Osteocyte (in vitro differentiated cells): Measurements from ENCODE around the gene TRPC4AP. TPM values are rescaled to one million over a fixed set of nuclear protein-coding genes. Genes with fewer than 3 reads are reported as not detected.

Experiments
- DNase-seq: peaks from one replicate; pipeline ENCODE4 v3.0.0; 2021; ENCODE audit warnings: mixed read lengths; ENCODE audit not compliant: unreplicated experiment; ENCODE audit errors: extremely low spot score
- H3K27ac Mint-ChIP-seq: one replicate; pipeline ENCODE4 v1.8.0; 2021; ENCODE audit warnings: mild to moderate bottlenecking, mixed read lengths; ENCODE audit not compliant: unreplicated experiment
- H3K27me3 Mint-ChIP-seq: one replicate; pipeline ENCODE4 v1.8.0; 2021; ENCODE audit warnings: mixed read lengths; ENCODE audit not compliant: unreplicated experiment
- H3K36me3 Mint-ChIP-seq: one replicate; pipeline ENCODE4 v1.8.0; 2021; ENCODE audit warnings: mixed read lengths; ENCODE audit not compliant: unreplicated experiment
- H3K4me1 Mint-ChIP-seq: one replicate; pipeline ENCODE4 v1.8.0; 2021; ENCODE audit warnings: mixed read lengths; ENCODE audit not compliant: unreplicated experiment
- H3K4me3 Mint-ChIP-seq: one replicate; pipeline ENCODE4 v1.8.0; 2021; ENCODE audit warnings: mild to moderate bottlenecking, moderate library complexity, mixed read lengths; ENCODE audit not compliant: unreplicated experiment
- H3K9me3 Mint-ChIP-seq: one replicate; pipeline ENCODE4 v1.8.0; 2021; ENCODE audit warnings: mixed read lengths; ENCODE audit not compliant: unreplicated experiment
- total RNA-seq: library from RNA; stranded (reverse); gene quantifications from 2 replicates; pipeline ENCODE4 v1.2.1, GENCODE V29; 2021
- TF ChIP-seq, protein P1 (sequence below): fragments of 200-600 bp; sonication (generic); IDR thresholded peaks from 2 replicates; pipeline ENCODE4 v1.5.0; 2021; ENCODE audit warnings: antibody characterized with exemption, mild to moderate bottlenecking, moderate library complexity

The TRPC4AP gene
- total RNA-seq, 1 donor from 2014 or later, result 83.0 TPM

DNA sequence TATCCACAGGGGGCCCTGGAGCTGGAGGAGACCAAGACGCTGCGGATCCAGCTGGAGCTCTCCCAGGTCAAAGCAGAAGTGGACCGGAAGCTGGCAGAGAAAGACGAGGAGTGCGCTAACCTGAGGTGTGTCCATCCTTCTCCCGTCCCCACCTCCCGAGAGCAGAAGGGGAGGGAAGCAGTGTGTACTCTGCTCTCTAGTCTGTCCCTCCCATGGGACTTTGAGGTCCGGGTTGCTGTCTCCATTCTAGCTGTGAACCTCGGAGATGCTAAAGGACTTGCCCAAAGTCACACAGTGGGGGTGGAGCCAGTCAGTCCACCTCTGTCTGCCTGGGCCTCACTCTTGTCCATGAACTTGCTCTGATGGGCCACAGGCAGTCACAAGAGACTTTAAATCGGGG, 92.8 kb downstream of the TRPC4AP start:
- DNase-seq, result no peak
- Mint-ChIP-seq H3K4me3 (no peak overlapping the region), H3K4me1 (no peaks in the 10 kb centered on the region), H3K36me3 (peaks cover 30% of the 10 kb centered on the region), H3K27ac (no peak overlapping the region), H3K9me3 (no peaks in the 10 kb centered on the region), H3K27me3 (no peaks in the 10 kb centered on the region)
- TF ChIP-seq, protein P1, sequence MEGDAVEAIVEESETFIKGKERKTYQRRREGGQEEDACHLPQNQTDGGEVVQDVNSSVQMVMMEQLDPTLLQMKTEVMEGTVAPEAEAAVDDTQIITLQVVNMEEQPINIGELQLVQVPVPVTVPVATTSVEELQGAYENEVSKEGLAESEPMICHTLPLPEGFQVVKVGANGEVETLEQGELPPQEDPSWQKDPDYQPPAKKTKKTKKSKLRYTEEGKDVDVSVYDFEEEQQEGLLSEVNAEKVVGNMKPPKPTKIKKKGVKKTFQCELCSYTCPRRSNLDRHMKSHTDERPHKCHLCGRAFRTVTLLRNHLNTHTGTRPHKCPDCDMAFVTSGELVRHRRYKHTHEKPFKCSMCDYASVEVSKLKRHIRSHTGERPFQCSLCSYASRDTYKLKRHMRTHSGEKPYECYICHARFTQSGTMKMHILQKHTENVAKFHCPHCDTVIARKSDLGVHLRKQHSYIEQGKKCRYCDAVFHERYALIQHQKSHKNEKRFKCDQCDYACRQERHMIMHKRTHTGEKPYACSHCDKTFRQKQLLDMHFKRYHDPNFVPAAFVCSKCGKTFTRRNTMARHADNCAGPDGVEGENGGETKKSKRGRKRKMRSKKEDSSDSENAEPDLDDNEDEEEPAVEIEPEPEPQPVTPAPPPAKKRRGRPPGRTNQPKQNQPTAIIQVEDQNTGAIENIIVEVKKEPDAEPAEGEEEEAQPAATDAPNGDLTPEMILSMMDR, result no peak

DNA sequence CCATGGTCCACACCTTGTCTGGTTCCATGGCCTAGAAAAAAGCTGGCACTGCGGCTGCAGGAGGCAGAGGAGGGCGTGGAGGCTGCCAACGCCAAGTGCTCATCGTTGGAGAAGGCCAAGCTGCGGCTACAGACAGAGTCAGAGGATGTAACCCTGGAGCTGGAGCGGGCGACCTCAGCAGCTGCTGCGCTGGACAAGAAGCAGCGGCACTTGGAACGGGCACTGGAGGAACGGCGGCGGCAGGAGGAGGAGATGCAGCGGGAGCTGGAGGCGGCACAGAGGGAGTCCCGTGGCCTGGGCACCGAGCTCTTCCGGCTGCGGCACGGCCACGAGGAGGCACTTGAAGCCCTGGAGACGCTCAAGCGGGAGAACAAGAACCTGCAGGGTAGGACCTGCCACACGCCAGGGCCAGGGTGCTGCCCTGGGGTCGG, 93.6 kb downstream of the TRPC4AP start:
- H3K9me3 Mint-ChIP-seq, result no peaks in the 10 kb centered on the region
- H3K36me3 Mint-ChIP-seq, result peaks cover 30% of the 10 kb centered on the region
- DNase-seq, result no peak
- TF ChIP-seq, protein P1, result no peak
- no peak overlapping the region for H3K4me3 Mint-ChIP-seq
- no peak overlapping the region for H3K27ac Mint-ChIP-seq
- H3K27me3 Mint-ChIP-seq, result no peaks in the 10 kb centered on the region
- no peaks in the 10 kb centered on the region for H3K4me1 Mint-ChIP-seq

DNA sequence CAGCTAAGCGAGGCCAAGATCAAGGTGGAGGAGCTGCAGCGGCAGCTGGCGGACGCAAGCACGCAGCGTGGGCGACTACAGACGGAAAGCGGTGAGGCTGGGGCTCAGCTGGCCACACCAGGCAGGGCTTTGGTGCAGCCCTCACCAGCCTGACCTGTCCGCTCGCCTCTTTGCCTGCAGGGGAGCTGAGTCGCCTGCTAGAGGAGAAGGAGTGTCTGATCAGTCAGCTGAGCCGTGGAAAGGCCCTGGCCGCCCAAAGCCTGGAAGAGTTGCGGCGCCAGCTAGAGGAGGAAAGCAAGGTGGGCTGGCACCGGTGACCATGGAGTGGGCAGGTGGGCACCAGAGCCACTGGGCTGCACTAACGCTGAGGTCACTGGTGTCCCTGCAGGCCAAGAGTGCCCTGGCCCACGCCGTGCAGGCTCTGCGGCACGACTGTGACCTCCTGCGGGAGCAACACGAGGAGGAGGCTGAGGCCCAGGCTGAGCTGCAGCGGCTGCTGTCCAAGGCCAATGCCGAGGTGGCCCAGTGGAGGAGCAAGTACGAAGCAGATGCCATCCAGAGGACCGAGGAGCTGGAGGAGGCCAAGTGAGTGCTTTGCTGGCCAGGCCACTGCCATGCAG, 94.2 kb downstream of the TRPC4AP start:
- H3K9me3 Mint-ChIP-seq, result no peaks in the 10 kb centered on the region
- H3K36me3 Mint-ChIP-seq, result peaks cover 31% of the 10 kb centered on the region
- TF ChIP-seq, protein P1, result no peak
- no peak overlapping the region for H3K27ac Mint-ChIP-seq
- no peaks in the 10 kb centered on the region for H3K4me1 Mint-ChIP-seq
- H3K4me3 Mint-ChIP-seq, result no peak overlapping the region
- DNase-seq, result no peak
- no peaks in the 10 kb centered on the region for H3K27me3 Mint-ChIP-seq

DNA sequence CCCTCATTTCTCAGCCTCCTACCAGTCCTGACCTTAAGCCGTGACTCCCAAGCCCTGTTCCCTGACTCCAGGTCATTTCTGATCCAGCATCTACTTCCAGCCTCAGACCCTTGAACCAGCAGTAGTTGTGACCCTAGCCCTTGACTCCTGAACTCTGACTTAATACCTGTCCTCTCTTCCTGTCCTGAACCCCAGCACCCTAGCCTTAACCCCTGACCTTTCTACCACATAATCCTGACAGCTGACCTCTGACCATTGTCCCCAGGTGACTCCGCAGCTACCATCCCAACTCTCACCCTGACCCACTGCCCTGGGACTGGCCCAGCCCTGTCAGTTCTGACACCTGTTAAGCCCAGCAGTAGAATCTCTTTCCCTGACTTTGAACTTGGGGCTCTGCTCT, 94.8 kb downstream of the TRPC4AP start:
- H3K36me3 Mint-ChIP-seq, result peaks cover 31% of the 10 kb centered on the region
- no peak overlapping the region for H3K27ac Mint-ChIP-seq
- no peaks in the 10 kb centered on the region for H3K4me1 Mint-ChIP-seq
- no peaks in the 10 kb centered on the region for H3K27me3 Mint-ChIP-seq
- DNase-seq, result no peak
- TF ChIP-seq, protein P1, result no peak
- no peak overlapping the region for H3K4me3 Mint-ChIP-seq
- no peaks in the 10 kb centered on the region for H3K9me3 Mint-ChIP-seq

DNA sequence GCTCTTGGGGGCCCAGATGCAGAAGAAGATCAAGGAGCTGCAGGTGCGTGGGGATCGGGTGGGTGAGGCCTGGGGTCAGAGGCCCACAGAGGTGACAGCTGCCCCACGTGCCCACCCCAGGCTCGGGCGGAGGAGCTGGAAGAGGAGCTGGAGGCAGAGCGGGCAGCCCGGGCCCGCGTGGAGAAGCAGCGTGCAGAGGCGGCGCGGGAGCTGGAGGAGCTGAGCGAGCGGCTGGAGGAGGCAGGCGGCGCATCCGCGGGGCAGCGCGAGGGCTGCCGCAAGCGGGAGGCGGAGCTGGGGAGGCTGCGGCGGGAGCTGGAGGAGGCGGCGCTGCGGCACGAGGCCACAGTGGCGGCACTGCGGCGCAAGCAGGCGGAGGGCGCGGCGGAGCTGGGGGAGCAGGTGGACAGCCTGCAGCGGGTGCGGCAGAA, 95.5 kb downstream of the TRPC4AP start:
- Mint-ChIP-seq H3K27me3 (no peaks in the 10 kb centered on the region), H3K36me3 (peaks cover 31% of the 10 kb centered on the region), H3K4me1 (no peaks in the 10 kb centered on the region), H3K4me3 (no peak overlapping the region), H3K27ac (no peak overlapping the region), H3K9me3 (no peaks in the 10 kb centered on the region)
- TF ChIP-seq, protein P1, result no peak
- DNase-seq, result no peak
